Activated naive CD8-positive, alpha-beta T cell treated with anti-CD3 and anti-CD28 coated beads, Interleukin-2, amount 50 U/mL, for 24 hours (primary cell): ENCODE data around the gene MED12L.

Experiments
- ATAC-seq: fragments of 150-1000 bp; cut with Tn5 transposase; one replicate; pipeline ENCODE4 v1.10.0; 2021
- DNase-seq: peaks from one replicate; pipeline ENCODE4 v3.0.0; 2021
- H3K27ac Mint-ChIP-seq: one replicate; pipeline ENCODE4 v1.8.0; 2021; ENCODE audit warnings: mild to moderate bottlenecking, mixed read lengths
- H3K27me3 Mint-ChIP-seq: one replicate; pipeline ENCODE4 v1.8.0; 2021; ENCODE audit warnings: mixed read lengths
- H3K36me3 Mint-ChIP-seq: one replicate; pipeline ENCODE4 v1.8.0; 2021; ENCODE audit warnings: low read depth, mixed read lengths
- H3K4me1 Mint-ChIP-seq: one replicate; pipeline ENCODE4 v1.8.0; 2021; ENCODE audit warnings: mixed read lengths
- H3K4me3 Mint-ChIP-seq: one replicate; pipeline ENCODE4 v1.8.0; 2021; ENCODE audit warnings: mild to moderate bottlenecking, moderate library complexity, mixed read lengths
- H3K9me3 Mint-ChIP-seq: one replicate; pipeline ENCODE4 v1.8.0; 2021; ENCODE audit warnings: mixed read lengths

MED12L gene

DNA sequence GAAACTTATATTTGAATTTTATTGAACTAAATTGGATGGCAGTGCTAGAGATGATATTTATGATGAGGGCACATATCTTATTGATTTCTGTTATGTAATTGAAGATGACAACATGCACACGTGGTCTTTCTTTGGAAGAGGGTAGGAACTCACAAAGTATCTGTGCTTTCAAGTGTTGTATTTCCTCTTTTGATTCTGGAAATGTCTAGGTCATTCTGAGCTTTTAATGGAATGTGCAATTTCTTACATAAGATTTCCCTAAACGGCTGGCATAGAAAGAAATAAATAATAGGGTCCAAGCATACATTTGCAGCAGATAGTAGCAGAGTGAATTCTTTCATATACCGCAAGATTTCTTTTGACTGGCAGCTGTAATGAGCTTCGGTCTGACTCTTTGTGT is 127.7 kb downstream of the MED12L start:
- Mint-ChIP-seq H3K36me3 (no peaks in the 10 kb centered on the region), H3K4me3 (no peak overlapping the region), H3K27me3 (no peaks in the 10 kb centered on the region), H3K27ac (no peak overlapping the region), H3K4me1 (peaks cover 56% of the 10 kb centered on the region), H3K9me3 (no peaks in the 10 kb centered on the region)
- ATAC-seq (no peak), DNase-seq (no peak)

DNA sequence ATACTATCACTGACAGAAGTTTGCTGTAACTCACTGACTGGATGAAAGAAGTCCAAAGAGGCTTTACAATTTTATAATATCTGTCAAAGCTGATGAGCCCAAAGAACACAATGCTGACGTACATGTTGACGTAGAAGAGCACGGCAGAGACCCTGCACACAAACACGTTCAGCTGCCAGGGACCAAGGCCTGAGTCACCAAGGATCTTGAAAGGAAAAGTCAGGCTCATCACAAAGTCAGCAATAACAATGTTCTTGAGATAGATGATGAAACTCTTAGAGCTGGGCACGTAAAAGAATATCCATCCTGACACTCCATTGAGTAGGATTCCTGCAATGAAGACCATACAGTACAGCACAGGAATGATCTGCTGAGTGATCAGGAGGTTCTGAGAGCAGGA is 128.4 kb downstream of the MED12L start:
- no peaks in the 10 kb centered on the region for H3K27me3 Mint-ChIP-seq
- no peak overlapping the region for H3K27ac Mint-ChIP-seq
- DNase-seq (no peak), ATAC-seq (no peak)
- no peaks in the 10 kb centered on the region for H3K9me3 Mint-ChIP-seq
- no peak overlapping the region for H3K4me3 Mint-ChIP-seq
- H3K4me1 Mint-ChIP-seq = peaks cover 50% of the 10 kb centered on the region
- no peaks in the 10 kb centered on the region for H3K36me3 Mint-ChIP-seq

DNA sequence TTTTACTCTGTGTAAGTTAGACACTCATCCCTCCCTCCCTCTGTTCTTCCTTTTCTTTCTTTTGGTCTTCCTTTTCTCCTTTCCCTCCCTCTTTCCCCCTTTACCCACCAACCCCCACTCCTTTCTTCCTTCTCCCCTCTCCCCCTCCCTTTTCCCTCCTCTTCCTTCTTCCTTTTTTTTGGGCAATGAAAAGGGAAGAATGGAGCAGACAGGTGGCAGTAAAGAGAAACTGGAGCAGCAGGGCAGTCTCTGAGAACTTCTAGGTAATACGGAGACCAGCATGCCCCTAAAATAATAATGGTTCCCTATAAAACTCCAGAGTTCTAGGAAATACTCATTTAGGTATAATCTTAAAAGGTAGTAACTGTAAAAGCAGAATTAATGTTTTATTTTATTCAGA is 129.0 kb downstream of the MED12L start:
- H3K27ac Mint-ChIP-seq = no peak overlapping the region
- DNase-seq = no peak
- peaks cover 50% of the 10 kb centered on the region for H3K4me1 Mint-ChIP-seq
- H3K27me3 Mint-ChIP-seq = no peaks in the 10 kb centered on the region
- ATAC-seq = no peak
- H3K4me3 Mint-ChIP-seq = no peak overlapping the region
- no peaks in the 10 kb centered on the region for H3K36me3 Mint-ChIP-seq
- H3K9me3 Mint-ChIP-seq = no peaks in the 10 kb centered on the region

DNA sequence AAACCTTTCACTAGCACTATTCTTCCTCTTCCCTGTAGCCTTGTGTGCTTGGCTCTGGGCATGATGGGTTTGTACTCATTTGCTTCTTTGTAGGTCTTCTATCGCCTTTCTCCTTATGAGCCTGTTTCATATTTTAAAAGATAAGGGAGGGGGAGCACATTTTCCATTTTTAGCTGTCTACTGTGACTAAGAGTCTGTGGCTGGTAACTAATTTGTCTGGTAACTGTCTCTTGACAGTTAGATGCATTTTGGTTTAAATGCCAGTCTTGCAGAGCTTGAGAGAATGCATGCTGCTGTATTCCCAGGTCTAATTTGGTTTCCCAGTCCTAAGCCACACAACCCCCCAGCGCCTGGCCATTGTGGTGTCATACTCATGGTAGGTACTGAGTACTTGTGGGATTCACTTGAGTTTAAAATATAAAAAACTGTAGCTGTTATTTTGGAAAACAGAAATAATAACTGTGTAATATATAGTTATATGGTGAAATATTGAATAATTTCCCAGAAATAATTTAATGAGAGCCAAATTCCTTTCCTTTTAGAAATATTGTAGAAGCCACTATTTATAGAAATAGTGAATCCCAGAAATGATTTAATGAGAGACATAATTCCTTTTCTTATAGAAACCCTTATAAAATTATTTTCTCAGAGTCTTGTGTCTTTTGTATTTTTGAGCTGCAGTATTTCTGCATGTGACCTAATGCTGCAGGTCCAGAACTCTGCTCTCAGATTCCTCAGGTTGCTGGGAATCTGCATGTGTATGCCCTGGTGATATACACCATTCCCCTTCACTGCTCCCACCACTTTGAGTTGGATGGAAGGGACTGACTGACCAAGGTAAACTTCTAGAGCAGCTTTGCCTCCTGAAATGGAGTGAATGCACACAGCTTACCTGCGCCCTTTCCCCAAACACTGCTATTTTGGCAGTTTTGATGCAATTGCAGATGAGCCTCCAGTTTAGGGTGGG is 131.5 kb downstream of the MED12L start:
- Mint-ChIP-seq H3K9me3 (peaks cover 11% of the 10 kb centered on the region), H3K36me3 (peaks cover 5% of the 10 kb centered on the region), H3K27me3 (no peaks in the 10 kb centered on the region), H3K4me3 (no peak overlapping the region), H3K27ac (no peak overlapping the region), H3K4me1 (peaks cover 31% of the 10 kb centered on the region)
- ATAC-seq = peak; percentile 63
- DNase-seq = no peak

DNA sequence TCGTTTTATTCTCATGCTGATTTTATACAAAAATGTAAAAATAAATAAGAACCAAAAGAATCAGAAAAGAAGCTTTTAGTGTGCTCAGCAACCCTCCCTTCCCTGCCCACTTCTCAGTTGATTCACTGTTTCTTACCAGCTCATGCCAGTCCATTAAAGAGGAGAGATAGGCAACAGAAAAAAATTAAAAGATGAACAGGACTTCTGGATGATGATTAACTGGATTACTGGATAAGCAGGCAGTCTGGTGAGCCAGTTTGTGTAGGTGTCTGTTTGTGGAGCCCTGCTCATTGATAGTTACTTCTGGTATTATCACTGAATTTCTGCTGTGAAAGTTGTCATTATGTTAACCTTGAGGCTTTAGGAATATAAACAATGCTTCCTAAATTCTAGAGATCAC is 132.7 kb downstream of the MED12L start:
- Mint-ChIP-seq H3K27me3 (no peaks in the 10 kb centered on the region), H3K27ac (no peak overlapping the region), H3K4me3 (no peak overlapping the region), H3K36me3 (peaks cover 15% of the 10 kb centered on the region), H3K9me3 (peaks cover 21% of the 10 kb centered on the region), H3K4me1 (peaks cover 31% of the 10 kb centered on the region)
- ATAC-seq = no peak
- no peak for DNase-seq

DNA sequence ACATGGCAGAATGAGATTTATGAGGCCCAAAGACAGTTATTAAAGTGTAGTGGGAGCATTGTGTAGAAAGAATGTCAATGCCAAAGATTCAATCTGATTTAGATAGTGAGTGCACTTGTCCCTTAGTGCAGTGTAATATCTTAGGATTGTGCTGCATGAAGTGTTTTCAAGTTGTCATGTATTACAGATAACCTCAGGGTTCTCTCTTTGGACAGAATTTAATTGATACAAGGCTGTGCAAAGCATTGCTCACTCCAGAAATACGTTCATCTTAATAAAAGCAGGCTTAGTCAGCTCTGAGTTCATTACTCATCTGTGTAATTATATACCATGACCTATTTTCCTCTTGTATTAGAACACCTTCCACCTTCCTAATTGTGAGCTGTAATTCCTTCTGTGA is 133.6 kb downstream of the MED12L start:
- Mint-ChIP-seq H3K27me3 (no peaks in the 10 kb centered on the region), H3K27ac (no peak overlapping the region), H3K4me1 (peaks cover 27% of the 10 kb centered on the region), H3K4me3 (no peak overlapping the region), H3K9me3 (peaks cover 21% of the 10 kb centered on the region), H3K36me3 (peaks cover 15% of the 10 kb centered on the region)
- ATAC-seq (peak; percentile 80), DNase-seq (no peak)

DNA sequence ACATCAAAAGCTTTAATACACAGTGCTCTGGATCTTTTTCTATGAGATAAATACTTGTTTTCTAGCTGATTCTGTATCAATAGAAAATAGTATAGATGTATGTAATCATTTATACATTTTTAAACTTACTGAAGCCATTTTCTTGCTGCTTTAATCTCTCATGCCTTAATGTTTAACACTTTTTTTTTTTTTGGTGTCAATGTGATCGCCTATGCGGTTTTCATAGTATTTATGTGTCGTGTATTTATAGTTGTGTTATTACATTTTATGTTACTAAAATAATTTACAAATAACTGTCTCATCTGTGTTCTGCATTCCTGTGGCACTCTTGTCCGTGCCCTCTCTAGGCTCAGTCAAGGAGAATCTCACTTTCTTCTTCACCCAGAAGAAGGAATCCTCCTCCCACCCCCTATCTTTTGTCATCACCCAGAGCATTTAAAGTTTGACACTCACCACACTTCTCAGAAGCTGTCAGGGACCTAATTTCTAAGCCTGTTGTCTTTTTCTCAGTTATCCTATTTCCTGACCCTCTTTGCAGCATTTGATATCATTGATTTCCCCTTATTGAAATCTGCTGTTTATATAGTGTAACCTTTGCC is 138.9 kb downstream of the MED12L start:
- Mint-ChIP-seq H3K36me3 (peaks cover 15% of the 10 kb centered on the region), H3K9me3 (peaks cover 21% of the 10 kb centered on the region), H3K4me3 (no peak overlapping the region), H3K4me1 (peaks cover 50% of the 10 kb centered on the region), H3K27me3 (no peaks in the 10 kb centered on the region), H3K27ac (peak overlapping the region; percentile 92)
- DNase-seq = no peak
- ATAC-seq = no peak

DNA sequence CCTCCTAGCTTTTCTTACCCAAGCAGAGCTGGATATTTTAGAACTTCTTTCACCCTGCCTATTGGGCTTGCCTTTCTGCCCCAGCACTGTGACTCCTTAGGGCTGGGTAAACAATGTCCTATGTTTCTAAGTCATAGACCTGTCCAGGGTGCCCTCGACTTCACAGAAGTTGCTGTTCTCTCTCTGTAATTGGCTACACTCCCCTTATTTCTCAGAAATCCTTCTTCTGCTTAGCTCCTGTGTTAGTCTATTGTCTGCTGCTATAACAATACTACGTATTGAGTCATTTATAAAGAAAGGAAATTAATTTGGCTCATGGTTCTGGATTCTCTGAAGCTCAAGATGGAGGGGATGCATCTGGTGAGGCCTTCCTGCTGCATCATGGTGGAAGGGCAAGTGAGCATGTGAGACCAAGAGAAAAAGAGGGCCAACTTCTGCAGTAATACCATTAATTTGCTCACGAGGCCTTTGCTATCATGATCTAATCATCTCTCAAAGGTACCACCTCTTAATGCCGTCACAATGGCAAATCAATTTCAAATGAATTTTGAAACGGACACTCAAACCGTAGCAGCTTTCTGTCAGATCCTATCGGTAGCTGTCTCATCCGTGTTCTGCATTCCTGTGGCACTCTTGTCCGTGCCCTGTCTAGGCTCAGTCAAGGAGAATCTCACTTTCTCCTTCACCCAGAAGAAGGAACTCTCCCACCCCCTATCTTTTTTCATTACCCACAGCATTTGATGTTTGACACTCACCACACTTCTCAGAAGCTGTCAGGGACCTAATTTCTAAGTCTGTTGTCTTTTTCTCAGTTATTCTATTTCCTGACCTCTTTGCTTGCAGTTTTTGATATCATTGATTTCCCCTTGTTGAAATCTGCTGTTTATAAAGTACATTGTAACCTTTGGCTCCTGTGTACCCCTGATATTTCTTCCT is 139.8 kb downstream of the MED12L start:
- Mint-ChIP-seq H3K27ac (peak overlapping the region; percentile 92), H3K9me3 (peaks cover 21% of the 10 kb centered on the region), H3K4me1 (peaks cover 55% of the 10 kb centered on the region), H3K4me3 (peak overlapping the region; percentile 25), H3K36me3 (peaks cover 15% of the 10 kb centered on the region), H3K27me3 (no peaks in the 10 kb centered on the region)
- DNase-seq (no peak), ATAC-seq (no peak)

DNA sequence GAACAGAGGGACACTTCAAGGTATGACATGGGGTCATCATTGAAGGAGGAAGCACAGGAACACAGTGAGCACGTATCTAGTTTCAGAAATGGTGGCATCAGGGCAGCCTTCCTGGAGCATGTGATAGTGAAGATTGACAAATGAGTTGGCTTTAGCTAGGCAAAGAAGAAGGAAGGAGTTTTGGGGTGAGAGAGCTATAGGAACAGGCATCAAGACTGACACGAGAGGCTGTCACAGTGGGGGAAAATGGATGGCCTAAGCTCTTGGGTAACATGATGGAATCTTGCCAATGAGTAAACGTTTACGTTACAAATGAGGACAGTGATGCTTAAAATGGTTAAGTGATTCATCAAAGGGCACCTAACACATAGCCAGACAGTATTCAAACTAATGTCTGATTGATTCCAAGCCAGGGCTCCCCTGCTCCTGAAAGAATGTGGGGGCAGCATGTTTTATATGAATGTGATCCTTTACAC is 140.7 kb downstream of the MED12L start:
- Mint-ChIP-seq H3K4me3 (peak overlapping the region; percentile 25), H3K27ac (peak overlapping the region; percentile 92), H3K4me1 (peaks cover 63% of the 10 kb centered on the region), H3K9me3 (peaks cover 15% of the 10 kb centered on the region), H3K36me3 (peaks cover 11% of the 10 kb centered on the region), H3K27me3 (no peaks in the 10 kb centered on the region)
- ATAC-seq = peak; percentile 75
- DNase-seq = no peak

DNA sequence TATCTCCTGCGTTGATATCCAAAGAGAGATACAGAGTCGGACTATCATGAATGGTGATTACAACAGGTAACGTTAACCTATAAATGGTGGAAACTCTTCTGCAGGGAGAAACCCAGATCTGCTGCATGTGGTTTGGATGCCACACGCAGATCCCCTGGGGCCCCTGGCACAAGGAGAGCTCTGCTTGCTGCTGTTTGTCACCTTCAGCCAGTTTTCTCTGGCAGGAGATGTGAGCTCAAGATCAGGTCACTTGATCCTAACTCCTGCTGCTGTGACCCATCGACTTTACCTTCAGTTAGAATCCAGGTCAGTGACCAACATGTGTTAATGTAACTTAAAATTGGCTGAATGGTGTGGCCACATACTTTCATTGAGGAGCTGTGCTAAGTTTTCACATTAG is 141.4 kb downstream of the MED12L start:
- H3K27ac Mint-ChIP-seq = peak overlapping the region; percentile 92

DNA sequence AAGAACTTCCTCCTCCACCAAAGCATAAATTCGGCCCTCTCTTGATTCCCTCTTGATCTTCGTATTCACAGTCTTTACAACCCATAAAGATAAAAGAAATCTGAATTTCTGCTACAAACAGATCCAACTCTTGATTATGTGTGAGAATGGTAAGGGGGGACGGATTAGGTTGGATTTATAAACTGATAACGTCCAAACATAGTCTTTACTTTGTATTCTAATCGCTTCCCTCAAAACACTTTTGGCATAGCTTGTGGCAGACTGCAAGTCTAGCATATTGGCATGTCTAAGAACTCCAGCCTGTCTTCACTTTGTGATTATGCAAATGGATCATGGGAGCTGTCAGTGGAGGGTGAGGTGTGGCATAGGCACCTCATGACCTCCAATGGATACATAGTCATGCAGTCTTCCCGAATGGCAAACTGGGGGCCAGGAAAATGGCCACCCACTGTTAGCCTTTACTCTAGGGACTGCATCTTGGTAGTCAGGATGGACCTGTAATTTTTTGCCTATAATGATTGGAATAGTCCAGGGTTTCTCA is 141.9 kb downstream of the MED12L start:
- peak; percentile 9 for ATAC-seq
- H3K36me3 Mint-ChIP-seq = peaks cover 7% of the 10 kb centered on the region
- no peaks in the 10 kb centered on the region for H3K27me3 Mint-ChIP-seq
- peaks cover 7% of the 10 kb centered on the region for H3K9me3 Mint-ChIP-seq
- peak overlapping the region; percentile 92 for H3K27ac Mint-ChIP-seq
- peak overlapping the region; percentile 47 for H3K4me3 Mint-ChIP-seq
- no peak for DNase-seq
- H3K4me1 Mint-ChIP-seq = peaks cover 69% of the 10 kb centered on the region

More for the DNA sequence above, 141.4 kb downstream of the MED12L start:
- no peak for ATAC-seq
- Mint-ChIP-seq H3K4me3 (peak overlapping the region; percentile 47), H3K4me1 (peaks cover 69% of the 10 kb centered on the region), H3K9me3 (peaks cover 12% of the 10 kb centered on the region), H3K27me3 (no peaks in the 10 kb centered on the region), H3K36me3 (peaks cover 11% of the 10 kb centered on the region)
- DNase-seq = no peak

DNA sequence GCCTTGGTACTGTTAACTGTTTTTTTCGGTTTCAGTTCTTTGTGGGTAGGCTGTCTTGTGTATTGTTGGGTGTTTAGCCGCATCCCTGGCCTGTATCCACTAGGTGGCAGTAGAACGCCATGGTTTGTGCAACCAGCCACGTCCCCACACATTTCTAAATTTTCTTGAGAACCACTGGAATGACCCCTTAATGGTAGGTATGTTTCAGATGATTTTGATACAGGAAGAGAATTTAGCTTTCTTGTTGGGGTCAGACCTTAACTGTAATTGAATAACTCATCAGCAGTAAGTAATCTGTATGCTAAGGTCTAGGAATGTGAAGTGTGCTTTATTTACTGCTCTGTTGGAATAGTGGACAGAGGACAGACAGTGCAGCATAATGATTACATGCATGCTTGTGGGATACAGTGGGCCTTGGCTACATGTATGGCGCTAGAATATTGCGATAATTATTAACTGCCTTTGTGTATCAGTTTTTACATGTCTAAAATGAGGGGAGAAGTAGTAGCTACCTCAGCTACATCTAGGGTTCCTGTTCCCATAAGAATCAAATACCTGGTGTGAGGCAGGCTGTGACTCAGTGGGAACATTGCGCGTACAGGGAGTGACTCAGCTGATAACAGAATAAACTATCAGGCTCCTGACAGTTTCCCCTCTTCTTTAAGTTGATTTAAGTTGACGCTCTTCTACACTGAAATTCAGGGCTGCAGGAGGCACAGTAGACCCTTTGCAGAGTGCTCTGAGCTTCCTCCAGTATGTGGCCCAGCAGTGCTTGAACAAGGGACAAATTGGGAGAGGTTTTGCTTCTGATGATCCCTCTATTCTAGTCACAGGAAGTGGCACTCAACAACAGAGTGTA is 142.6 kb downstream of the MED12L start:
- Mint-ChIP-seq H3K27ac (peak overlapping the region; percentile 92), H3K36me3 (no peaks in the 10 kb centered on the region), H3K4me1 (peaks cover 69% of the 10 kb centered on the region), H3K9me3 (no peaks in the 10 kb centered on the region), H3K27me3 (no peaks in the 10 kb centered on the region), H3K4me3 (peak overlapping the region; percentile 47)
- ATAC-seq = peak; percentile 69
- DNase-seq = peak; percentile 84

DNA sequence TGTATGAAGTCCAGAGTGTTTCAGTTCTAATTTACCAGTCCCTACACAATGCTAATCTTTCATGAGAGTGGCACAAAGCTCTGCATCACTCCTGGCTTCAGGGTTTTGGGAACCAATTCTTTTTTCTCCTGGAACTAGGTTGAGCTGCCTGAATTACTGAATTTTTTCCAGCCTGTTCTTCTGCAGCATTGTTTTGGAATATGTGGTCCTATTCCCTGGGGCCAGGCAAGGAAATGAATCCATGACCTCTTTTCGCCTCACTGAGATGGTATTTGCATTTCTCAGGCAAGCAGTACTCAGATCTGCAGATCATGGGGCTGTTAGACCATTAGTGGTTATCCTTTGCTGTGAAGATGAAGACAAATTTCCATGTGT is 143.2 kb downstream of the MED12L start:
- H3K4me3 Mint-ChIP-seq = peak overlapping the region; percentile 13
- H3K9me3 Mint-ChIP-seq = no peaks in the 10 kb centered on the region
- H3K27me3 Mint-ChIP-seq = no peaks in the 10 kb centered on the region
- H3K27ac Mint-ChIP-seq = peak overlapping the region; percentile 43
- peaks cover 69% of the 10 kb centered on the region for H3K4me1 Mint-ChIP-seq
- DNase-seq = no peak
- ATAC-seq = no peak
- no peaks in the 10 kb centered on the region for H3K36me3 Mint-ChIP-seq
